Frontal cortex (tissue), 4 donors: Measurements from ENCODE around the gene ASF1B. TPM values are rescaled to one million over a fixed set of nuclear protein-coding genes. Genes with fewer than 3 reads are reported as not detected.
"Not testable (repeated sequence)": the region's sequence is repeated elsewhere in the genome, so short reads cannot be mapped to it uniquely, and the experiment has no call there.

Experiments
- DNase-seq, 2 donors: peaks; one replicate each; pipeline ENCODE4 v3.0.0; 2012; ENCODE audit warnings: low spot score in 2 of 2
- FAIRE-seq: peaks from 2 replicates; lab custom pipeline; 2012; peaks lifted over from hg19 to GRCh38; lab: Jason Lieb, UNC
- total RNA-seq: library from RNA; depleted of rRNA; stranded (reverse); fragments of >200 nt; gene quantifications from one replicate; pipeline ENCODE4 v1.2.3, GENCODE V29; 2014
- donor health status: control.
- donor health status: control.
- donor health status: control.

ASF1B gene
- total RNA-seq, 1 donor from 2014 or later: 1.2 TPM

GRCh38 chr19:14161305-14161704 is 24.9 kb upstream of the ASF1B start:
- DNase-seq: no peak
- FAIRE-seq: no peak

- DNase-seq: no peak
- no peak for FAIRE-seq
Observed at GRCh38 chr19:14160017-14160703, 23.8 kb upstream of the ASF1B start.

- DNase-seq (no peak), FAIRE-seq (no peak)
Observed at GRCh38 chr19:14159059-14159458, 22.7 kb upstream of the ASF1B start.

- FAIRE-seq: no peak
- DNase-seq: no peak
Observed at GRCh38 chr19:14158276-14159023, 22.1 kb upstream of the ASF1B start.

- DNase-seq (no peak), FAIRE-seq (no peak)
Observed at GRCh38 chr19:14156971-14157717, 20.8 kb upstream of the ASF1B start.

- DNase-seq: no peak
Observed at GRCh38 chr19:14156122-14156521, 19.7 kb upstream of the ASF1B start.

GRCh38 chr19:14155371-14155770 is 19.0 kb upstream of the ASF1B start:
- DNase-seq: peak in 1 of 2 donors; percentile 14
- no peak for FAIRE-seq

More at GRCh38 chr19:14156122-14156521, 19.7 kb upstream of the ASF1B start:
- FAIRE-seq: no peak

GRCh38 chr19:14152713-14153112 is 16.3 kb upstream of the ASF1B start:
- FAIRE-seq: no peak

GRCh38 chr19:14150770-14151661 is 14.6 kb upstream of the ASF1B start:
- DNase-seq (no peak), FAIRE-seq (no peak)

More at GRCh38 chr19:14152713-14153112, 16.3 kb upstream of the ASF1B start:
- DNase-seq: no peak

GRCh38 chr19:14150041-14150769 is 13.8 kb upstream of the ASF1B start:
- DNase-seq (no peak), FAIRE-seq (no peak)

GRCh38 chr19:14149509-14149994 is 13.2 kb upstream of the ASF1B start:
- peak; percentile 70 to 74 for DNase-seq
- FAIRE-seq: no peak

GRCh38 chr19:14148751-14149410 is 12.5 kb upstream of the ASF1B start:
- no peak for DNase-seq
- FAIRE-seq: no peak

- DNase-seq: peak; percentile 77 to 86
- no peak for FAIRE-seq
Observed at GRCh38 chr19:14147797-14148605, 11.6 kb upstream of the ASF1B start.

GRCh38 chr19:14146789-14147216 is 10.4 kb upstream of the ASF1B start:
- DNase-seq (no peak), FAIRE-seq (no peak)

GRCh38 chr19:14146169-14146568 is 9.8 kb upstream of the ASF1B start:
- DNase-seq, FAIRE-seq: not testable (repeated sequence)

- FAIRE-seq (no peak), DNase-seq (no peak)
Observed at GRCh38 chr19:14145381-14145780, 9.0 kb upstream of the ASF1B start.
